Coronary artery (tissue), 2 donors: ENCODE measurements around the gene DCBLD1.

ENCODE experiments used
- DNase-seq: peaks from one replicate; pipeline ENCODE4 v3.0.0-alpha.2; 2017; ENCODE audit warnings: low spot score
- H3K27ac ChIP-seq, 2 donors: fragments of 200-600 bp; sonication (generic); one replicate each; pipeline ENCODE4 v1.5.1; 2016 to 2019
- H3K4me3 ChIP-seq: fragments of 200-600 bp; sonication (generic); 2 replicates; pipeline ENCODE4 v1.5.1; 2016; ENCODE audit warnings: mild to moderate bottlenecking, moderate library complexity
- TF ChIP-seq, protein P1 (sequence below): fragments of 200-600 bp; sonication (generic); IDR thresholded peaks from one replicate; pipeline ENCODE4 v1.5.1; 2019; ENCODE audit warnings: antibody characterized with exemption

The DCBLD1 gene

DNA sequence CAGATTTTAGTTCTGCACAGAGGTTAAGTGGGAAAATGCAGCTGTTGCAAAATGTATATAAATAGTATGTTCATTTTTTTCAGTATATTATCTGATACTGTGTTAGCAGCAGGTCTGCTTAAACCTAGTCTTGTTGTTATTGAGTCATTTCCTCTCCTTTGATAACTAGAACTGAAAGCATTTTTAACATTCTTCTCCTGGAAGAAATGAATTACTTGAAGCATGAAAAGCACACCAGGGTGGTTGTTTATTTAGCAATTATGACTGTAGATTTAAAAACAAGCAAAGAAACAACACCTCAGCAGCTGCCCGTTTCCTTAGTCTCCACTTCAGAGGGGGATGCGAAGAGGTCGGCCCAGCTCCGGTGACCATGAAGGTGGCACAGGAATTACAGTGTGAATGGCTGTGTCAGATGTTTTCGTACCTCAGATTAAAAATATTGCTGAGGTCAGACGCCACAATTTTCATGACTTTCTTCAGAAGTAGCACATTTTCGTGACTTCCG, 66.4 kb downstream of the DCBLD1 start:
- H3K4me3 ChIP-seq, result no peak overlapping the region
- H3K27ac ChIP-seq, result no peak overlapping the region
- no peak for DNase-seq
- TF ChIP-seq, protein P1, sequence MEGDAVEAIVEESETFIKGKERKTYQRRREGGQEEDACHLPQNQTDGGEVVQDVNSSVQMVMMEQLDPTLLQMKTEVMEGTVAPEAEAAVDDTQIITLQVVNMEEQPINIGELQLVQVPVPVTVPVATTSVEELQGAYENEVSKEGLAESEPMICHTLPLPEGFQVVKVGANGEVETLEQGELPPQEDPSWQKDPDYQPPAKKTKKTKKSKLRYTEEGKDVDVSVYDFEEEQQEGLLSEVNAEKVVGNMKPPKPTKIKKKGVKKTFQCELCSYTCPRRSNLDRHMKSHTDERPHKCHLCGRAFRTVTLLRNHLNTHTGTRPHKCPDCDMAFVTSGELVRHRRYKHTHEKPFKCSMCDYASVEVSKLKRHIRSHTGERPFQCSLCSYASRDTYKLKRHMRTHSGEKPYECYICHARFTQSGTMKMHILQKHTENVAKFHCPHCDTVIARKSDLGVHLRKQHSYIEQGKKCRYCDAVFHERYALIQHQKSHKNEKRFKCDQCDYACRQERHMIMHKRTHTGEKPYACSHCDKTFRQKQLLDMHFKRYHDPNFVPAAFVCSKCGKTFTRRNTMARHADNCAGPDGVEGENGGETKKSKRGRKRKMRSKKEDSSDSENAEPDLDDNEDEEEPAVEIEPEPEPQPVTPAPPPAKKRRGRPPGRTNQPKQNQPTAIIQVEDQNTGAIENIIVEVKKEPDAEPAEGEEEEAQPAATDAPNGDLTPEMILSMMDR, result no peak

- no peak for DNase-seq
- TF ChIP-seq, protein P1, result no peak
- Histone ChIP-seq H3K27ac (no peak overlapping the region), H3K4me3 (no peak overlapping the region)
These were observed 67.1 kb downstream of the DCBLD1 start for GRCh38 chr6:117549611-117550010.

- TF ChIP-seq, protein P1, result no peak
- H3K4me3 ChIP-seq, result no peak overlapping the region
- DNase-seq, result no peak
- no peak overlapping the region for H3K27ac ChIP-seq
These were observed 67.7 kb downstream of the DCBLD1 start for GRCh38 chr6:117550078-117550600.

DNA sequence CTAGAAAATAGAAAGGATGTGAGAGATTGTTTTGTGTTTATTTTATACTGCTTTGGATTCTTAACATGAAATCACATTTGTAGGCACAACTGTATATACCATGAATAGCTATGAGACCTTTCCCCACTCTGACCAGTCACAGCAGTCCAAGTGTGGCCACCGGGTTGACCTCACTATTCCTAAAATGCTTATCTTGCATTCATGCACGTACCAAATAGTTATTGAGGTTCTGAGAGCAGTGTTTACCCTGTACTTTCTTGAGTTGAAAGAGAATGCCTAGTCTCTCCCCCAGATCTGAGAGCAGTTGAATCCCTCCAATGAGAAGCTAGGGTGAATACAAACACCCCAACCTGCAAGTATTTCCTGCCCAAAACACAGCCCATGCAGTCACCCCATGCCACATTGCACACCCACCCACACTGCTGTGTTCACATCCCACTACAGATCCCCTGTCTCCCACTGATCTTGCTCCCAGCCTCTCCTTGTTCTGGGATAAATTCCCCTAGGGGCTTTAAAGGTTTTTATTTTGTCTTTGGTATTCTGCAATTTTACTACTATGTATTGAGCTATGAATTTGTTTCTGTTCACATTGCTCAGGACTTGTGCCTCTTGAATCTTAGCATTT, 68.3 kb downstream of the DCBLD1 start:
- TF ChIP-seq, protein P1, result no peak
- Histone ChIP-seq H3K4me3 (no peak overlapping the region), H3K27ac (no peak overlapping the region)
- DNase-seq, result no peak

DNA sequence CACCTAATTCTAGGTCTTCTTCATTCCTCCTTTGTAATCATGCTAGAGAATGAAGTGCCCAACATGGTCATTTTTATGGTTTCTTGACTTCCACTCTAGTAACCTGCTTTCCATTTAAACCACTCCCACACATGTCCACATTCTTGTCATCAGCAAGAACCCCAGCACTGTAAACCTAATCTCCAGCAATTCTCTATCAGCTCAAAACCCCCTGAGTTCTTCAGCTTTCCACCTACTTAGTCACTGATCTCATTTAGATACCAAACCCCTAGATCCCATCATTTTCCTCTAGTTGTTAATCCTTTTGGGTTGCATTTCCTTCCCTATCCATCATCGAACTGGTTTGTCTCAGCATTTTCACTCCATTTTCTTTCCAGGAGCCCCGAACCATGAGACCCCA, 70.1 kb downstream of the DCBLD1 start:
- Histone ChIP-seq H3K27ac (no peak overlapping the region), H3K4me3 (no peak overlapping the region)
- TF ChIP-seq, protein P1, result no peak
- DNase-seq, result no peak

GRCh38 chr6:117553142-117553541, 70.7 kb downstream of the DCBLD1 start:
- no peak for DNase-seq
- H3K27ac ChIP-seq, result no peak overlapping the region
- no peak overlapping the region for H3K4me3 ChIP-seq
- TF ChIP-seq, protein P1, result no peak

- H3K4me3 ChIP-seq, result no peak overlapping the region
- TF ChIP-seq, protein P1, result no peak
- H3K27ac ChIP-seq, result no peak overlapping the region
- DNase-seq, result no peak
These were observed 72.9 kb downstream of the DCBLD1 start for GRCh38 chr6:117555262-117555849.
